ENCODE measurements around the gene ACER1.

ACER1 gene

GRCh38 chr19:6269101-6269886 is 64.1 kb downstream of the ACER1 start:
- no peak for DNase-seq (ENCODE audit: low read depth, low spot score)
- no peak for TF ChIP-seq CTCF (IDR thresholded peaks at IDR 0.05; ENCODE audit: insufficient read depth, low read length, missing control alignments)
- POLR2A ChIA-PET = no interaction called here
- CTCF ChIA-PET = interaction anchor here (0.7 to 3.3 kb wide), 4 partner anchors 8 to 51 kb away, joined by 3 to 22 read pairs (median 6); no protein-coding TSS in a partner anchor
- no peak overlapping the region for H3K4me3 ChIP-seq (ENCODE audit: low read depth, low read length)

- no peak overlapping the region for H3K4me3 ChIP-seq (ENCODE audit: low read depth, low read length)
- no peak for DNase-seq (ENCODE audit: low read depth, low spot score)
- POLR2A ChIA-PET = no interaction called here
- TF ChIP-seq CTCF (IDR thresholded peaks at IDR 0.05; ENCODE audit: insufficient read depth, low read length, missing control alignments) = no peak
- CTCF ChIA-PET = interaction anchor here (1.0 to 2.2 kb wide), 4 partner anchors 9 to 50 kb away, joined by 3 to 9 read pairs (median 4); no protein-coding TSS in a partner anchor
Observed at GRCh38 chr19:6268382-6268771, 65.0 kb downstream of the ACER1 start.

- POLR2A ChIA-PET = interaction anchor here (0.6 kb wide), 1 partner anchor 11 kb away, joined by 3 read pairs; no protein-coding TSS in a partner anchor
- H3K4me3 ChIP-seq (ENCODE audit: low read depth, low read length) = no peak overlapping the region
Observed at GRCh38 chr19:6267552-6268381, 65.6 kb downstream of the ACER1 start.

GRCh38 chr19:6264803-6265202 is 68.6 kb downstream of the ACER1 start:
- no peak overlapping the region for H3K4me3 ChIP-seq (ENCODE audit: low read depth, low read length)
- ChIA-PET CTCF (interaction anchor here (0.6 to 1.2 kb wide), 4 partner anchors 13 to 46 kb away, joined by 3 to 5 read pairs (median 4); no protein-coding TSS in a partner anchor), POLR2A (no interaction called here)
- no peak for TF ChIP-seq CTCF (IDR thresholded peaks at IDR 0.05; ENCODE audit: insufficient read depth, low read length, missing control alignments)
- DNase-seq (ENCODE audit: low read depth, low spot score) = no peak

More at GRCh38 chr19:6267552-6268381, 65.6 kb downstream of the ACER1 start:
- CTCF ChIA-PET = interaction anchor here (1.0 to 2.2 kb wide), 5 partner anchors 9 to 49 kb away, joined by 3 to 9 read pairs (median 5); no protein-coding TSS in a partner anchor
- TF ChIP-seq CTCF (IDR thresholded peaks at IDR 0.05; ENCODE audit: insufficient read depth, low read length, missing control alignments) = no peak
- no peak for DNase-seq (ENCODE audit: low read depth, low spot score)

GRCh38 chr19:6263735-6264444 is 69.5 kb downstream of the ACER1 start:
- DNase-seq (ENCODE audit: low read depth, low spot score) = no peak
- no peak overlapping the region for H3K4me3 ChIP-seq (ENCODE audit: low read depth, low read length)
- CTCF ChIA-PET = interaction anchor here (0.9 to 1.2 kb wide), 4 partner anchors 16 to 45 kb away, joined by 3 to 5 read pairs (median 4); no protein-coding TSS in a partner anchor
- TF ChIP-seq CTCF (IDR thresholded peaks at IDR 0.05; ENCODE audit: insufficient read depth, low read length, missing control alignments) = no peak
- POLR2A ChIA-PET = no interaction called here

All from AG04449 (cell line).